Measurements from ENCODE around the gene CIAO3. TPM values are rescaled to one million over a fixed set of nuclear protein-coding genes. Genes with fewer than 3 reads are reported as not detected.

Gene CIAO3
- polyA plus RNA-seq, 1 donor from 2014 or later = 57.8 TPM

DNA sequence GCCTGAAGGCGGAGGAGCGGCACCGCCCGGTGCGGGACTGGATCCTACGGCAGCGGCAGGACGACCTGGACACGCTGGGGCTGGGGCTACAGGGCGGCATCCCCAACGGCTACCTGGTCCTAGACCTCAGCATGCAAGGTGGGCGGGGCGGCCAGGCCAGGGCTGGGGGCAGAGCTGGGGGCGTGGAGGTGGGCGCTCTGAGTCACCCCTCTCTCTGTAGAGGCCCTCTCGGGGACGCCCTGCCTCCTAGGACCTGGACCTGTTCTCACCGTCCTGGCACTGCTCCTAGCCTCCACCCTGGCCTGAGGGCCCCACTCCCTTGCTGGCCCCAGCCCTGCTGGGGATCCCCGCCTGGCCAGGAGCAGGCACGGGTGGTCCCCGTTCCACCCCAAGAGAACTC is 27.6 kb upstream of the CIAO3 start:
- H3K27ac ChIP-seq (ENCODE audit: low read length) = no peak overlapping the region
- H3K36me3 ChIP-seq (ENCODE audit: insufficient read depth, low read length) = no peaks in the 10 kb centered on the region
- no peaks in the 10 kb centered on the region for H3K9me3 ChIP-seq (ENCODE audit: low read length)
- no peaks in the 10 kb centered on the region for H4K20me1 ChIP-seq (ENCODE audit: insufficient read depth)
- no peak overlapping the region for H3K4me3 ChIP-seq (ENCODE audit: low read length)
- H3K9ac ChIP-seq (ENCODE audit: low read length) = no peak overlapping the region
- TF ChIP-seq RAD21 (conservative IDR thresholded peaks at IDR 0.05) (no peak), POLR2AphosphoS5 (IDR thresholded peaks at IDR 0.05) (no peak), EP300 (conservative IDR thresholded peaks at IDR 0.05; ENCODE audit: poor library complexity, severe bottlenecking) (no peak), EZH2 (IDR thresholded peaks at IDR 0.05; ENCODE audit: borderline replicate concordance, insufficient read depth, low read length, poor library complexity, severe bottlenecking) (no peak), TAF1 (IDR thresholded peaks at IDR 0.05; ENCODE audit: low read depth) (no peak), MXI1 (conservative IDR thresholded peaks at IDR 0.05; ENCODE audit: poor library complexity, severe bottlenecking) (no peak), SMC3 (conservative IDR thresholded peaks at IDR 0.05; ENCODE audit: poor library complexity) (no peak)
- TF ChIP-seq, protein P1, sequence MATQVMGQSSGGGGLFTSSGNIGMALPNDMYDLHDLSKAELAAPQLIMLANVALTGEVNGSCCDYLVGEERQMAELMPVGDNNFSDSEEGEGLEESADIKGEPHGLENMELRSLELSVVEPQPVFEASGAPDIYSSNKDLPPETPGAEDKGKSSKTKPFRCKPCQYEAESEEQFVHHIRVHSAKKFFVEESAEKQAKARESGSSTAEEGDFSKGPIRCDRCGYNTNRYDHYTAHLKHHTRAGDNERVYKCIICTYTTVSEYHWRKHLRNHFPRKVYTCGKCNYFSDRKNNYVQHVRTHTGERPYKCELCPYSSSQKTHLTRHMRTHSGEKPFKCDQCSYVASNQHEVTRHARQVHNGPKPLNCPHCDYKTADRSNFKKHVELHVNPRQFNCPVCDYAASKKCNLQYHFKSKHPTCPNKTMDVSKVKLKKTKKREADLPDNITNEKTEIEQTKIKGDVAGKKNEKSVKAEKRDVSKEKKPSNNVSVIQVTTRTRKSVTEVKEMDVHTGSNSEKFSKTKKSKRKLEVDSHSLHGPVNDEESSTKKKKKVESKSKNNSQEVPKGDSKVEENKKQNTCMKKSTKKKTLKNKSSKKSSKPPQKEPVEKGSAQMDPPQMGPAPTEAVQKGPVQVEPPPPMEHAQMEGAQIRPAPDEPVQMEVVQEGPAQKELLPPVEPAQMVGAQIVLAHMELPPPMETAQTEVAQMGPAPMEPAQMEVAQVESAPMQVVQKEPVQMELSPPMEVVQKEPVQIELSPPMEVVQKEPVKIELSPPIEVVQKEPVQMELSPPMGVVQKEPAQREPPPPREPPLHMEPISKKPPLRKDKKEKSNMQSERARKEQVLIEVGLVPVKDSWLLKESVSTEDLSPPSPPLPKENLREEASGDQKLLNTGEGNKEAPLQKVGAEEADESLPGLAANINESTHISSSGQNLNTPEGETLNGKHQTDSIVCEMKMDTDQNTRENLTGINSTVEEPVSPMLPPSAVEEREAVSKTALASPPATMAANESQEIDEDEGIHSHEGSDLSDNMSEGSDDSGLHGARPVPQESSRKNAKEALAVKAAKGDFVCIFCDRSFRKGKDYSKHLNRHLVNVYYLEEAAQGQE (IDR thresholded peaks at IDR 0.05; ENCODE audit: borderline replicate concordance) = no peak
- TF ChIP-seq, protein P2, sequence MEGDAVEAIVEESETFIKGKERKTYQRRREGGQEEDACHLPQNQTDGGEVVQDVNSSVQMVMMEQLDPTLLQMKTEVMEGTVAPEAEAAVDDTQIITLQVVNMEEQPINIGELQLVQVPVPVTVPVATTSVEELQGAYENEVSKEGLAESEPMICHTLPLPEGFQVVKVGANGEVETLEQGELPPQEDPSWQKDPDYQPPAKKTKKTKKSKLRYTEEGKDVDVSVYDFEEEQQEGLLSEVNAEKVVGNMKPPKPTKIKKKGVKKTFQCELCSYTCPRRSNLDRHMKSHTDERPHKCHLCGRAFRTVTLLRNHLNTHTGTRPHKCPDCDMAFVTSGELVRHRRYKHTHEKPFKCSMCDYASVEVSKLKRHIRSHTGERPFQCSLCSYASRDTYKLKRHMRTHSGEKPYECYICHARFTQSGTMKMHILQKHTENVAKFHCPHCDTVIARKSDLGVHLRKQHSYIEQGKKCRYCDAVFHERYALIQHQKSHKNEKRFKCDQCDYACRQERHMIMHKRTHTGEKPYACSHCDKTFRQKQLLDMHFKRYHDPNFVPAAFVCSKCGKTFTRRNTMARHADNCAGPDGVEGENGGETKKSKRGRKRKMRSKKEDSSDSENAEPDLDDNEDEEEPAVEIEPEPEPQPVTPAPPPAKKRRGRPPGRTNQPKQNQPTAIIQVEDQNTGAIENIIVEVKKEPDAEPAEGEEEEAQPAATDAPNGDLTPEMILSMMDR (IDR thresholded peaks at IDR 0.05; ENCODE audit: poor library complexity, severe bottlenecking) = no peak
- no peaks in the 10 kb centered on the region for H3K9me2 ChIP-seq (ENCODE audit: insufficient read depth, low read length)
- no peaks in the 10 kb centered on the region for H3K27me3 ChIP-seq (ENCODE audit: insufficient read depth, low read depth, low read length)
- H3K79me2 ChIP-seq (replicated peaks; ENCODE audit: insufficient read depth, low read length) = no peaks in the 10 kb centered on the region
- no peak overlapping the region for H2AFZ ChIP-seq (ENCODE audit: low read depth, low read length)
- H3K4me2 ChIP-seq (ENCODE audit: low read length) = no peak overlapping the region
- H3F3A ChIP-seq (ENCODE audit: insufficient read depth, low read length, poor library complexity, severe bottlenecking) = no peaks in the 10 kb centered on the region

DNA sequence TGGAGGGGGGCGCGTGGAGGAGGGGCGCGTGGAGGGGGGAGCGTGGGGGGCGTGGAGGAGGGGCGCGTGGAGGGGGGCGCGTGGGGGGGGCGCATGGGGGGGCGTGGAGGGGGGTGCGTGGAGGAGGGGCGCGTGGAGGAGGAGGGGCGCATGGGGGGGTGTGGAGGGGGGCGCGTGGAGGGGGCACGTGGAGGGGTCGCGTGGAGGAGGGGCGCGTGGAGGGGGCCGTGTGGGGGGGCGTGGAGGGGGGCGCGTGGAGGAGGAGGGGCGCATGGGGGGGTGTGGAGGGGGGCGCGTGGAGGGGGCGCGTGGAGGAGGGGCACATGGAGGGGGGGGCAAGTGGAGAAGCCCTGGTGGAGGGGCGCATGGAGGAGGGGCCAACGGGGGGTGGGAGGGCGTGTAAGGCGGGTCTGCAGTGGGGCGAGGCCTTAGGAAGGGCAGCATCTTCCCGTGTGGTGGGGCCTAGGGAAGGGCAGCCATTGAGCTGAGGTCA is 27.0 kb upstream of the CIAO3 start:
- no peaks in the 10 kb centered on the region for H3K36me3 ChIP-seq (ENCODE audit: insufficient read depth, low read length)
- H2AFZ ChIP-seq (ENCODE audit: low read depth, low read length) = no peak overlapping the region
- H4K20me1 ChIP-seq (ENCODE audit: insufficient read depth) = no peaks in the 10 kb centered on the region
- H3K4me2 ChIP-seq (ENCODE audit: low read length) = no peak overlapping the region
- H3K27ac ChIP-seq (ENCODE audit: low read length) = no peak overlapping the region
- no peak overlapping the region for H3K4me3 ChIP-seq (ENCODE audit: low read length)
- no peaks in the 10 kb centered on the region for H3K27me3 ChIP-seq (ENCODE audit: insufficient read depth, low read depth, low read length)
- H3K9me3 ChIP-seq (ENCODE audit: low read length) = no peaks in the 10 kb centered on the region
- TF ChIP-seq, protein P2 (IDR thresholded peaks at IDR 0.05; ENCODE audit: poor library complexity, severe bottlenecking) = no peak
- TF ChIP-seq, protein P1 (IDR thresholded peaks at IDR 0.05; ENCODE audit: borderline replicate concordance) = no peak
- TF ChIP-seq RAD21 (conservative IDR thresholded peaks at IDR 0.05) = no peak
- TF ChIP-seq SMC3 (conservative IDR thresholded peaks at IDR 0.05; ENCODE audit: poor library complexity) = no peak
- no peak for TF ChIP-seq MXI1 (conservative IDR thresholded peaks at IDR 0.05; ENCODE audit: poor library complexity, severe bottlenecking)
- TF ChIP-seq POLR2AphosphoS5 (IDR thresholded peaks at IDR 0.05) = no peak
- TF ChIP-seq EZH2 (IDR thresholded peaks at IDR 0.05; ENCODE audit: borderline replicate concordance, insufficient read depth, low read length, poor library complexity, severe bottlenecking) = no peak
- no peak for TF ChIP-seq TAF1 (IDR thresholded peaks at IDR 0.05; ENCODE audit: low read depth)
- TF ChIP-seq EP300 (conservative IDR thresholded peaks at IDR 0.05; ENCODE audit: poor library complexity, severe bottlenecking) = no peak
- H3F3A ChIP-seq (ENCODE audit: insufficient read depth, low read length, poor library complexity, severe bottlenecking) = no peaks in the 10 kb centered on the region
- no peaks in the 10 kb centered on the region for H3K79me2 ChIP-seq (replicated peaks; ENCODE audit: insufficient read depth, low read length)
- H3K9me2 ChIP-seq (ENCODE audit: insufficient read depth, low read length) = no peaks in the 10 kb centered on the region
- no peak overlapping the region for H3K9ac ChIP-seq (ENCODE audit: low read length)
